K562 (cell line): ENCODE results near the gene ITPRIPL2. TPM values are rescaled to one million over a fixed set of nuclear protein-coding genes. Genes with fewer than 3 reads are reported as not detected.

Source experiments
- ARNT ChIP-seq, 2 experiments: fragments of 450-650 bp; IDR thresholded peaks; 2 replicates each; pipeline ENCODE4 v1.6.1; 2016; ENCODE audit warnings: mild to moderate bottlenecking in 1 of 2
- BMI1 ChIP-seq: fragments of 150-350 bp; IDR thresholded peaks from 2 replicates; pipeline ENCODE4 v1.6.1; 2014; ENCODE audit warnings: low read length
- BRF1 ChIP-seq: IDR thresholded peaks from 3 replicates; pipeline ENCODE4 v1.6.1; 2011; ENCODE audit warnings: borderline replicate concordance, mild to moderate bottlenecking; ENCODE audit not compliant: insufficient read length; ENCODE audit errors: extremely low read depth
- CGGBP1 ChIP-seq: fragments of 250-450 bp; sonication (Bioruptor Pico); IDR thresholded peaks from 2 replicates; pipeline ENCODE4 v1.9.0; 2021; ENCODE audit warnings: mild to moderate bottlenecking
- CREB3 ChIP-seq: fragments of 450-650 bp; conservative IDR thresholded peaks from 2 replicates; pipeline ENCODE4 v1.6.1; 2016; ENCODE audit warnings: missing genetic modification characterization, low read depth, mild to moderate bottlenecking, missing compliant biosample characterization, moderate library complexity
- HCFC1 ChIP-seq: IDR thresholded peaks from 2 replicates; pipeline ENCODE4 v1.6.1; 2012; ENCODE audit warnings: low read depth, low read length, improper control_type of control experiment
- MNT ChIP-seq, 2 experiments: fragments of 450-650 bp; conservative IDR thresholded peaks; 2 replicates each; pipeline ENCODE4 v1.6.1; 2017; ENCODE audit warnings: mild to moderate bottlenecking in 2 of 2, moderate library complexity in 2 of 2
- MTA2 ChIP-seq: fragments of 450-650 bp; IDR thresholded peaks from 2 replicates; pipeline ENCODE4 v1.6.1; 2016; ENCODE audit warnings: low read depth
- MTA3 ChIP-seq: fragments of 450-650 bp; formaldehyde crosslinking; IDR thresholded peaks from 2 replicates; pipeline ENCODE4 v1.6.1; 2017; ENCODE audit warnings: mild to moderate bottlenecking, borderline replicate concordance
- NUFIP1 ChIP-seq: fragments of 450-650 bp; IDR thresholded peaks from 2 replicates; pipeline ENCODE4 v1.6.1; 2018; ENCODE audit not compliant: partially characterized antibody
- PHF21A ChIP-seq: fragments of 450-650 bp; IDR thresholded peaks from 2 replicates; pipeline ENCODE4 v1.6.1; 2017; ENCODE audit warnings: low read depth, borderline replicate concordance
- SETDB1 ChIP-seq: IDR thresholded peaks from one replicate; pipeline ENCODE4 v1.6.1; 2012; ENCODE audit warnings: low read length, control low read depth, inconsistent platforms
- TFAP4 ChIP-seq: sonication (generic); formaldehyde crosslinking; IDR thresholded peaks from 2 replicates; pipeline ENCODE4 v1.8.0; 2022; ENCODE audit warnings: missing genetic modification reagents, mild to moderate bottlenecking, moderate library complexity, borderline replicate concordance
- ZBTB34 ChIP-seq: fragments of 250-450 bp; sonication (Bioruptor Pico); IDR thresholded peaks from 2 replicates; pipeline ENCODE4 v1.8.0; 2021; ENCODE audit warnings: mild to moderate bottlenecking, moderate library complexity
- ZBTB7A ChIP-seq: IDR thresholded peaks from 2 replicates; pipeline ENCODE4 v1.6.1; 2011; ENCODE audit warnings: low read depth, mild to moderate bottlenecking, low read length, moderate library complexity, borderline replicate concordance; ENCODE audit not compliant: control insufficient read depth
- ZNF324 ChIP-seq: fragments of 250-450 bp; sonication (Bioruptor Pico); IDR thresholded peaks from 2 replicates; pipeline ENCODE4 v1.4.0; 2020; ENCODE audit warnings: mild to moderate bottlenecking
- ZNF655 ChIP-seq: fragments of 250-450 bp; sonication (Bioruptor Pico); IDR thresholded peaks from 2 replicates; pipeline ENCODE4 v1.5.0; 2021
- ZNF740 ChIP-seq, 3 experiments: fragments of 200-800 bp in 1 of 3; sonication (Bioruptor generic) in 1 of 3; sonication (generic) in 1 of 3; formaldehyde crosslinking in 1 of 3; IDR thresholded peaks; 2 replicates each; pipeline versions ENCODE4 v1.6.1 to v1.8.0; 2016 to 2022; ENCODE audit warnings: mild to moderate bottlenecking in 2 of 3, missing compliant biosample characterization in 2 of 3, missing genetic modification characterization in 2 of 3, missing genetic modification reagents in 1 of 3
- ZNF830 ChIP-seq: fragments of 250-450 bp; sonication (Bioruptor Pico); IDR thresholded peaks from 2 replicates; pipeline ENCODE4 v1.5.0; 2021; ENCODE audit warnings: mild to moderate bottlenecking
- polyA plus RNA-seq, 8 experiments: library from polyadenylated mRNA; depleted of rRNA in 4 of 8; stranded (reverse) in 5 of 8; unstranded in 3 of 8; fragments of >200 nt; fragmentation: Nextera tagmentation in 2 of 8; fragmentation: Illumina TruSeq in 1 of 8; extraction: Ambion mirVana in 2 of 8; extraction: Trizol in 1 of 8; gene quantifications; 2 replicates each; pipeline versions ENCODE4 v1.2.1 to v1.2.3, GENCODE V29; 2011 to 2014; ENCODE audit warnings: inconsistent platforms in 1 of 8, missing spikeins in 1 of 8
- total RNA-seq, 7 experiments: library from RNA; depleted of rRNA in 6 of 7; stranded (reverse); fragments of >200 nt in 6 of 7; fragmentation: Illumina TruSeq in 2 of 7; extraction: Trizol in 2 of 7; gene quantifications; 2 replicates each; pipeline versions ENCODE4 v1.2.1 to v1.2.3, GENCODE V29; 2011 to 2021; ENCODE audit warnings: low replicate concordance in 1 of 7

ITPRIPL2 gene
- total and polyA plus RNA-seq, 9 of the 15 experiments (the other 6 are each of a cell fraction or from before 2014, with no cell fraction given) = 0.04 to 2.2 (median 0.58) TPM

- TF ChIP-seq ARNT (IDR thresholded peaks at IDR 0.05) (no peak), CREB3 (tag) (no peak), MTA3 (no peak), PHF21A (peak; percentile 39; the same call in 1 of the 2 replicates), ZNF655 (CRISPR knock-in tag) (no peak), NUFIP1 (no peak), BMI1 (no peak), ZNF324 (CRISPR knock-in tag) (0 out of 2 replicates have a peak, but pooled peaks have one; percentile 33), BRF1 (no peak), TFAP4 (CRISPR knock-in tag) (peak; percentile 87), ZBTB7A (no peak), MNT (conservative IDR thresholded peaks at IDR 0.05) (peak; percentile 34 to 38; a peak in 2 of 4 replicates), ZBTB34 (CRISPR knock-in tag) (no peak), SETDB1 (no peak), ZNF740 (CRISPR knock-in tag; IDR thresholded peaks at IDR 0.05) (0 out of 2 replicates have a peak, but pooled peaks have one; percentile 37), ZNF740 (tag; IDR thresholded peaks at IDR 0.05) (no peak), HCFC1 (0 out of 2 replicates have a peak, but pooled peaks have one; percentile 28), ZNF830 (no peak), CGGBP1 (no peak), MTA2 (no peak)
Observed at GRCh38 chr16:19086322-19087199, 27.2 kb upstream of the ITPRIPL2 start (continued).
